Lung (tissue), 12 donors: ENCODE results near the gene RABGAP1L. TPM values are rescaled to one million over a fixed set of nuclear protein-coding genes. Genes with fewer than 3 reads are reported as not detected.

Source experiments
- ATAC-seq: fragments of 200-7000 bp; cut with Tn5 transposase; one replicate; pipeline ENCODE4 v1.9.1; 2020; ENCODE audit warnings: moderate number of reproducible peaks; ENCODE audit not compliant: insufficient read depth, low FRiP score
- DNase-seq, 3 donors: peaks; one replicate each; pipeline ENCODE4 v3.0.0-alpha.2; 2013 to 2017
- H3K27ac ChIP-seq, 2 donors: one replicate each; pipeline ENCODE4 v1.5.1; 2013; ENCODE audit warnings: mild to moderate bottlenecking in 2 of 2, moderate library complexity in 2 of 2, control low read depth in 1 of 2, inconsistent platforms in 1 of 2, low read depth in 1 of 2, low read length in 1 of 2
- H3K27me3 ChIP-seq, 3 donors: one replicate each; pipeline ENCODE4 v1.5.1; 2013; ENCODE audit warnings: low read length in 2 of 3; ENCODE audit not compliant: control insufficient read depth in 3 of 3, insufficient read depth in 3 of 3
- H3K36me3 ChIP-seq, 4 donors: one replicate each; pipeline ENCODE4 v1.5.1; 2013; ENCODE audit warnings: low read length in 4 of 4, mild to moderate bottlenecking in 1 of 4, moderate library complexity in 1 of 4; ENCODE audit not compliant: control insufficient read depth in 4 of 4, insufficient read depth in 4 of 4
- H3K4me1 ChIP-seq, 5 donors: one replicate each; pipeline ENCODE4 v1.5.1; 2013; ENCODE audit warnings: low read length in 5 of 5, mild to moderate bottlenecking in 2 of 5, moderate library complexity in 1 of 5; ENCODE audit not compliant: control insufficient read depth in 5 of 5, insufficient read depth in 5 of 5
- H3K4me3 ChIP-seq: one replicate; pipeline ENCODE4 v1.5.1; 2013; ENCODE audit warnings: mild to moderate bottlenecking, control low read depth, moderate library complexity
- H3K9ac ChIP-seq, 2 donors: one replicate each; pipeline ENCODE4 v1.5.1; 2013; ENCODE audit warnings: low read length in 2 of 2, control low read depth in 1 of 2; ENCODE audit not compliant: insufficient read depth in 1 of 2
- H3K9me3 ChIP-seq, 4 donors: one replicate each; pipeline ENCODE4 v1.5.1; 2013; ENCODE audit warnings: low read length in 3 of 4, mild to moderate bottlenecking in 1 of 4, moderate library complexity in 1 of 4; ENCODE audit not compliant: control insufficient read depth in 4 of 4, insufficient read depth in 3 of 4
- WGBS, 2 donors: extraction: QIAGEN DNeasy Blood & Tissue Kit; methylation state at CpG; one replicate each; pipeline ENCODE4 v1.1.7; 2013; 5-methylcytosine and 5-hydroxymethylcytosine counted together
- polyA plus RNA-seq, 2 donors: library from polyadenylated mRNA; stranded (reverse); fragments of 200-250 nt; gene quantifications; one replicate each; pipeline ENCODE4 v1.2.1, GENCODE V29; 2013
- total RNA-seq, 2 donors: library from RNA; depleted of rRNA in 1 of 2; stranded (reverse); fragments of >200 nt in 1 of 2; gene quantifications; one replicate each; pipeline ENCODE4 v1.2.1, GENCODE V29; 2014 to 2021
- TF ChIP-seq, protein P1 (sequence below): IDR thresholded peaks from 2 replicates; pipeline ENCODE4 v1.5.1; 2012; ENCODE audit warnings: mild to moderate bottlenecking; ENCODE audit errors: control extremely low read depth, extremely low read depth
- donor health status: control.
- donor health status: control.
- donor health status: Bipolar disorder and iron deficiency.
- donor health status: healthy.
- donor health status: DM: yes; HTN: yes; CAD: no.

The RABGAP1L gene
- total and polyA plus RNA-seq, 4 donors: 16.0 to 123 (median 44.5) TPM

DNA sequence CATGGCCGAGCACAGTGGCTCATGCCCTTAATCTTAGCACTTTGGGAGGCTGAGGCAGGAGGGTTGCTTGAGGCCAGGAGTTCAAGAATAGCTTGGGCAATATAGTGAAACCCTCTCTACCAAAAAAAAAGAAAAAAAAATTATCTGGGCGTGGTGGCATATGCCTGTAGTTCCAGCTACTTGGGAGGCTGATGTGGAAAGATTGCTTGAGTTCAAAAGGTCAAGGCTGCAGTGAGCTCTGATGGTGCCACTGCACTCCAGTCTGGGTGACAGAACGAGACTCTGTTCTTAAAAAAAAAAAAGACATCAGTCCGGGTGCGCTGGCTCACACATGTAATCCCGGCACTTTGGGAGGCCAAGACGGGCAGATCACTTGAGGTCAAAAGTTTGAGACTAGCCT lies 589.3 kb downstream of the RABGAP1L start:
- TF ChIP-seq, protein P1, sequence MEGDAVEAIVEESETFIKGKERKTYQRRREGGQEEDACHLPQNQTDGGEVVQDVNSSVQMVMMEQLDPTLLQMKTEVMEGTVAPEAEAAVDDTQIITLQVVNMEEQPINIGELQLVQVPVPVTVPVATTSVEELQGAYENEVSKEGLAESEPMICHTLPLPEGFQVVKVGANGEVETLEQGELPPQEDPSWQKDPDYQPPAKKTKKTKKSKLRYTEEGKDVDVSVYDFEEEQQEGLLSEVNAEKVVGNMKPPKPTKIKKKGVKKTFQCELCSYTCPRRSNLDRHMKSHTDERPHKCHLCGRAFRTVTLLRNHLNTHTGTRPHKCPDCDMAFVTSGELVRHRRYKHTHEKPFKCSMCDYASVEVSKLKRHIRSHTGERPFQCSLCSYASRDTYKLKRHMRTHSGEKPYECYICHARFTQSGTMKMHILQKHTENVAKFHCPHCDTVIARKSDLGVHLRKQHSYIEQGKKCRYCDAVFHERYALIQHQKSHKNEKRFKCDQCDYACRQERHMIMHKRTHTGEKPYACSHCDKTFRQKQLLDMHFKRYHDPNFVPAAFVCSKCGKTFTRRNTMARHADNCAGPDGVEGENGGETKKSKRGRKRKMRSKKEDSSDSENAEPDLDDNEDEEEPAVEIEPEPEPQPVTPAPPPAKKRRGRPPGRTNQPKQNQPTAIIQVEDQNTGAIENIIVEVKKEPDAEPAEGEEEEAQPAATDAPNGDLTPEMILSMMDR: no peak

GRCh38 chr1:174753131-174753530 lies 593.8 kb downstream of the RABGAP1L start:
- Histone ChIP-seq H3K27me3 (no peaks in the 10 kb centered on the region), H3K9me3 (no peaks in the 10 kb centered on the region), H3K36me3 (no peaks in the 10 kb centered on the region), H3K9ac (no peak overlapping the region), H3K4me3 (no peak overlapping the region), H3K27ac (no peak overlapping the region), H3K4me1 (peaks cover 0 to 5% (median 4%) of the 10 kb centered on the region in 5 donors)
- DNase-seq (no peak), ATAC-seq (no peak)
- WGBS, 2 donors: 81 to 84% methylated on average over 1 of the region's 1 CpG
- TF ChIP-seq, protein P1: no peak

More for the DNA sequence above, 589.3 kb downstream of the RABGAP1L start:
- ATAC-seq (no peak), DNase-seq (no peak)
- Histone ChIP-seq H3K27me3 (no peaks in the 10 kb centered on the region), H3K9me3 (no peaks in the 10 kb centered on the region), H3K4me1 (peaks cover 0 to 5% (median 4%) of the 10 kb centered on the region in 5 donors), H3K36me3 (no peaks in the 10 kb centered on the region), H3K9ac (no peak overlapping the region), H3K4me3 (no peak overlapping the region), H3K27ac (no peak overlapping the region)
- WGBS, 2 donors: 91 to 95% methylated on average over 7 of the region's 7 CpGs

DNA sequence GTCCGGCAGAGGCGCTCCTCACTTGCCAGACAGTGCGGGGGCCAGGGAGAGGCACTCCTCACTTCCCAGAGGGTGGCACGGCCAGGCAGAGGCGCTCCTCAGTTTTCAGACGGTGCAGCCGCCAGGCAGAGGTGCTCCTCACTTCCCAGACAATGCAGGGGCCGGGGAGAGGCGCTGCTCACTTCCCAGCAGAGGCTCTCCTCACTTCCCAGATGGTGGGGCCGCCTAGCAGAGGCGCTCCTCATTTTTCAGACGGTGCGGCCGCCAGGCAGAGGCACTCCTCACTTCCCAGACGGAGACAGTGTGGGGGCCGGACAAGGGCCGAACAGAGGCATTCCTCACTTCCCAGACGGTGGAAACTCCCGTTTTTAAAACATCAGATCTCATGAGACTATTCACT lies 602.0 kb downstream of the RABGAP1L start:
- H3K9me3 ChIP-seq: no peaks in the 10 kb centered on the region
- H3K36me3 ChIP-seq: peaks cover 0 to 2% (median 0%) of the 10 kb centered on the region in 4 donors
- no peak overlapping the region for H3K27ac ChIP-seq
- H3K4me3 ChIP-seq: no peak overlapping the region
- ATAC-seq (no peak), DNase-seq (no peak)
- TF ChIP-seq, protein P1: no peak
- no peaks in the 10 kb centered on the region for H3K27me3 ChIP-seq
- 95 to 96% methylated on average over 19 of the region's 19 CpGs for WGBS, 2 donors
- H3K4me1 ChIP-seq: no peaks in the 10 kb centered on the region
- H3K9ac ChIP-seq: no peak overlapping the region

GRCh38 chr1:174761901-174762585 lies 602.7 kb downstream of the RABGAP1L start:
- DNase-seq: no peak
- Histone ChIP-seq H3K4me1 (no peaks in the 10 kb centered on the region), H3K4me3 (no peak overlapping the region), H3K36me3 (peaks cover 0 to 2% (median 0%) of the 10 kb centered on the region in 4 donors), H3K27ac (no peak overlapping the region), H3K9ac (no peak overlapping the region), H3K9me3 (no peaks in the 10 kb centered on the region), H3K27me3 (no peaks in the 10 kb centered on the region)
- TF ChIP-seq, protein P1: no peak
- WGBS, 2 donors: 96 to 98% methylated on average over 4 of the region's 4 CpGs
- ATAC-seq: no peak
